Measurements from ENCODE around the gene PADI6. TPM values are rescaled to one million over a fixed set of nuclear protein-coding genes. Genes with fewer than 3 reads are reported as not detected.

Gene PADI6
- total RNA-seq, 1 donor from 2014 or later, result not detected

DNA sequence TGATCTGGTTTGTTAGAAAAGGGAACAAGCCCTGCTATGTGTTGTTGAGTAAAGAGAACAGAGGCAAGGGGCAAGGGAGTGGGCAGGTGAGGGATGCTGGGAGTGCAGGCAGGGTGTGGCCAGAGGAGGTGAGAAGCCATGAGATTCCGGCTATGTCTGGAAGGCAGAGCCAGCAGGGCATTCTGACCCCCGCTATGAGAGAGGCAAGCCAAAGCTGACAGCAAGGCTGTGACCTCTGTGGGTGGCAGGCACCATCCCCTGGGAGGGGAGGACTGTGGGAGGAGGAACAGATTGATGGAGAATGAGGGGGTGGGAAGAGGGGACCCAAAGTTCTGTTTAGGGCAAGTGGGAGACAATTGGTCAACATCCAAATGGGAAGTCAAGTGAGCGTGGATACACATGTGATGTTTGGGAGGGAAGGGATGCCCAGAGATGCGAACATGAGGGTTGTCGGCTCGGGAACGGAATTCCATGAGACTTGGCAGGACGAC, 19.5 kb upstream of the PADI6 start:
- ATAC-seq (no peak), DNase-seq (ENCODE audit: low spot score) (no peak)
- intact Hi-C loops (cut with DNase I), result no loop called here

DNA sequence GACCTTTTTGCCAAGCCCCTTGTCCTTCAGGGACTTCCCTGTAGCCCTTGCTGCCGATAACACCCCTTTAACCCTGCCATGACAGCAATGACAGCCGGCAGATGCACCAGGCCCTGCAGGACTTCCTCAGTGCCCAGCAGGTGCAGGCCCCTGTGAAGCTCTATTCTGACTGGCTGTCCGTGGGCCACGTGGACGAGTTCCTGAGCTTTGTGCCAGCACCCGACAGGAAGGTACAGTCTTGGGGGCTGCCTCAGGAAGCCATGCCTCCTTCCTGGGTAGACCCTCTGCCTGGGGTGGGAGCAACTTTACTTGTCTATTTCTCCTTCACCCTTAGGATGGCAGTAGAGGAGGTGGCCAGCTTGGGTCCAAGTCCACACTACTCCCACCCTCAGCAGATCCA, 16.1 kb upstream of the PADI6 start:
- ATAC-seq (no peak), DNase-seq (ENCODE audit: low spot score) (no peak)
- intact Hi-C loops (cut with DNase I), result no loop called here

- intact Hi-C loops (cut with DNase I), result no loop called here
- no peak for DNase-seq (ENCODE audit: low spot score)
- ATAC-seq, result no peak
Measured at GRCh38 chr1:17356387-17357026, 15.5 kb upstream of the PADI6 start.

DNA sequence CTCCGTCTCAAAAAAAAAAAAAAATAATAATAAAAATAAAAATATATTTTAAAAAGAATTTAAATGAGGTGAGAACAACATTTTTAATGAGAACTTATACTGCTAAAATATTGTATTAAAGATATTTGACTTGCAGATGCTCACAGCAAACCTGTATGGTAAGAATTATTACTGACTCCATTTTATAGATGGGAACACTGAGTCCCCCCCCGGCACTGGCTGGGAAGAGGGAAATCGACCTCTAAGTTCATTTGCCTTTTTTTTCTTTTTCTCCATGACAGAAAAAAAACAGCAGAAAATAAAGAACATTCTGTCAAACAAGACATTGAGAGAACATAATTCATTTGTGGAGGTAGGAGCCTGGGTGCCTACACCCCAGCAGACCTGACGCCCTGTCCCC, 13.4 kb upstream of the PADI6 start:
- DNase-seq (ENCODE audit: low spot score) (no peak), ATAC-seq (no peak)
- intact Hi-C loops (cut with DNase I), result no loop called here

- ATAC-seq, result no peak
- intact Hi-C loops (cut with DNase I), result no loop called here
- no peak for DNase-seq (ENCODE audit: low spot score)
Measured at GRCh38 chr1:17359031-17359430, 13.0 kb upstream of the PADI6 start.

GRCh38 chr1:17359808-17360207, 12.2 kb upstream of the PADI6 start:
- no peak for DNase-seq (ENCODE audit: low spot score)
- ATAC-seq, result no peak

GRCh38 chr1:17360272-17360956, 11.6 kb upstream of the PADI6 start:
- intact Hi-C loops (cut with DNase I), result no loop called here
- DNase-seq (ENCODE audit: low spot score) (no peak), ATAC-seq (no peak)

More at GRCh38 chr1:17359808-17360207, 12.2 kb upstream of the PADI6 start:
- intact Hi-C loops (cut with DNase I), result no loop called here

GRCh38 chr1:17361687-17362086, 10.3 kb upstream of the PADI6 start:
- DNase-seq (ENCODE audit: low spot score), result no peak
- intact Hi-C loops (cut with DNase I), result no loop called here
- ATAC-seq, result no peak

DNA sequence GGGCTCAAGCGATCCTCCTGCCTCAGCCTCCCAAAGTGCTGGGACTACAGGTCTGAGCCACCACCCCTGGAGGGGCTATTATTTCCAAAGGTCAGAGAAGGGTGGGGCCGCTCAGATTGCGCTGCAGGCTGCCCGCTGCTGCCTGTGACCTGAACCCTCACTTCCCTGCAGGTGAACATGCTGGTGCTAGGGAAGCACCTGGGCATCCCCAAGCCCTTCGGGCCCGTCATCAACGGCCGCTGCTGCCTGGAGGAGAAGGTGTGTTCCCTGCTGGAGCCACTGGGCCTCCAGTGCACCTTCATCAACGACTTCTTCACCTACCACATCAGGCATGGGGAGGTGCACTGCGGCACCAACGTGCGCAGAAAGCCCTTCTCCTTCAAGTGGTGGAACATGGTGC, 8.6 kb upstream of the PADI6 start:
- no peak for DNase-seq (ENCODE audit: low spot score)
- ATAC-seq, result no peak
- intact Hi-C loops (cut with DNase I), result no loop called here

- ATAC-seq (no peak), DNase-seq (ENCODE audit: low spot score) (no peak)
- intact Hi-C loops (cut with DNase I), result no loop called here
Measured at GRCh38 chr1:17363771-17364170, 8.2 kb upstream of the PADI6 start.

GRCh38 chr1:17365293-17365692, 6.7 kb upstream of the PADI6 start:
- ATAC-seq (no peak), DNase-seq (ENCODE audit: low spot score) (no peak)
- intact Hi-C loops (cut with DNase I), result no loop called here

- intact Hi-C loops (cut with DNase I), result no loop called here
- DNase-seq (ENCODE audit: low spot score) (no peak), ATAC-seq (no peak)
Measured at GRCh38 chr1:17369466-17369865, 2.5 kb upstream of the PADI6 start.

DNA sequence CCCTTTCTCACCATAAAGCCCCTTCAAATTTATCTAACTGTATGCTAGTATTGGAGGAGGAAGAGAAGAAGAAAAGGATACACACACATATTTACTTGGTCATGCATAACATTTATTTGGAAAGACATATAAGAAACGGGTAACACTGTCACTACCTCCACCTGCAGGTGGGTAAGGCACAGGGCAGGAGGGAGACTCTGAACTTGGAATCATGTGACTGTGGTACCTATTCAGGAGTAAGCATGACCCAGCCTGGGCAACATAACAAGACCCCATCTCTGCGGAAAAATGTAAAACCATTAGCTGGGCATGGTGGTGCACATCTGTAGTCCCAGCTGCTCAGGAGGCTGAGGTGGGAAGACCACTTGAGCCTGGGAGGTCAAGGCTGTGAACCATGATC, 1.4 kb upstream of the PADI6 start:
- DNase-seq (ENCODE audit: low spot score), result no peak
- intact Hi-C loops (cut with DNase I), result no loop called here
- no peak for ATAC-seq

DNA sequence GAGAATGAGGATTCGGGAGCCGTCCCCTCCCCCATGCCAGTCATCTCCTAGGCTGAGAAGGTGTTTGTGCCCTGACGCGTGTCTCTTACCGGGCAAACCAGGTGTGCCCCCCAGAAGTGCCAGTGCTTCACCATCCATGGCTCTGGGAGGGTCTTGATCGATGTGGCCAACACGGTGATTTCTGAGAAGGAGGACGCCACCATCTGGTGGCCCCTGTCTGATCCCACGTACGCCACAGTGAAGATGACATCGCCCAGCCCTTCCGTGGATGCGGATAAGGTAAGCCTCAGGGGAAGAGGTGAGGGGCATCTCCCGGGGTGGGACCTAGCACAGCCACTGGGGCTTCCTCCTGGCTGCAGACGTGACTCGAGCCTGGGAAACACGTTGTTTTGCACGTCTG, 959 bp downstream of the PADI6 start:
- intact Hi-C loops (cut with DNase I), result no loop called here
- ATAC-seq (no peak), DNase-seq (ENCODE audit: low spot score) (no peak)

DNA sequence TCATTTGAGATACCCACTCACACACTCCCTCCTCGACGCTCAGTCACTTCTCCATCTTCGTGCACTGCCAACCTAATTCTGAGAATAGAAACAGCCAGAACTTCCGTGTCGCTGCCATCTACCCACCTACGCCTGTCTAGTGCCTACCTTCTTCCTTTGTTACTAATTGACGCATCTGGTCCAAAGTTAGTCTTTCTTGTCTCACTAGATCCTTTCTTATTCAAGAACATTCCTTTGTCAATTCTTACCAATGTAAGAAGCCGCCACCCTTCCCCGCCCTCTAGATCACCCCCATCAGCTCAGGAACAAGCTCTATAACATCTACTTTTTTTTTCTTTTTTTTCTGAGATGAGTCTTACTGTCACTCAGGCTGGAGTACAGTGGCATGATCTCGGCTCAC, 3.7 kb downstream of the PADI6 start:
- DNase-seq (ENCODE audit: low spot score) (no peak), ATAC-seq (no peak)
- intact Hi-C loops (cut with DNase I), result no loop called here

DNA sequence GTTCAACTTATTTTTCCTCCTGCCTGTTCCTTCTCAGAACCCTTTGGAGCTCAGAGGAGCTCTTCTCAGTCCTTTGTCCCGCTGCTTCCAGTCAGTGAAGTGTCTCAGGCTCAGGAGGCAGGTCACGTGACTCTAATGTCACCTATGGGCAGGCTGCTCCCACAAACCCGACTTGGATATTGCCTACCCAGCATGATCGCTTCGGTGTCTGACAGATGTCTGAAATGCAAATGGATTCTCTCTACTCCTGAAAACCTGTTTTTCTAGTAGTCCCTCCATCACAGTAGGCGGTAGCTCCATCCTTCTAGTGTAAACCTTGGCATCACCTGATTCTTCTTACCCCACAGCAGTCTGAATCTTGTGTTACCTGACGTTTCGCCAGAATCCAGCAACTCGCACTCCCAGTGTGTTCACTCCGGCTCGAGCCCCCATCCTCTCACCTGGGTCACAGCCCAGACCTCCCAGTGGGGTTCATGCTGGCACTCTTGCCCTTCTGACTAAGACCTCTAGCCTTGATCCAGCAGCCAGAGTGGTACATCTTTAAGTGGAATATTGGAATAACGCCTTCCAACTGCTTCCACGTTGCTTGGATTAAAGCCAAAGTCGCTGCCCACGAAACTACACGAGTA, 5.4 kb downstream of the PADI6 start:
- no peak for DNase-seq (ENCODE audit: low spot score)
- no peak for ATAC-seq
- intact Hi-C loops (cut with DNase I), result no loop called here

DNA sequence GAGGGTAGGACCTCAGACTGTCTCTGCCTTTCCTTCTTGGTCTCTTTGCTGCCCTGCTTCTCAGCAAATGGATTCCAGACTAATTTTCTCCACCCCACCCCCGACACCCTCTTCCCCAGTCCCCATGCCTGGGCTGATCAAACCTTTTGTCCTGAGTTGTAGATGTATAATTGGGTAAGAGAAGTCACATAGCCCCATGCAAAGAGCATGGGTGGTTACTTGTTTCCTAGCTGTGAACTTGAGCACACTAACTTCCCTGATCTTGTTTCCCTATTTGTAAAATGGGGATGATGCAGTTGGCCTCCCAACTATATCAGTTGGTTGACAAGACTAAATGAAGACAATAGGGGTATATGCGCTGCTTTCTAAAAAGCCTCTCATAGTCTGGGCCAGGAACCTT, 9.2 kb downstream of the PADI6 start:
- ATAC-seq (no peak), DNase-seq (ENCODE audit: low spot score) (no peak)
- intact Hi-C loops (cut with DNase I), result no loop called here

DNA sequence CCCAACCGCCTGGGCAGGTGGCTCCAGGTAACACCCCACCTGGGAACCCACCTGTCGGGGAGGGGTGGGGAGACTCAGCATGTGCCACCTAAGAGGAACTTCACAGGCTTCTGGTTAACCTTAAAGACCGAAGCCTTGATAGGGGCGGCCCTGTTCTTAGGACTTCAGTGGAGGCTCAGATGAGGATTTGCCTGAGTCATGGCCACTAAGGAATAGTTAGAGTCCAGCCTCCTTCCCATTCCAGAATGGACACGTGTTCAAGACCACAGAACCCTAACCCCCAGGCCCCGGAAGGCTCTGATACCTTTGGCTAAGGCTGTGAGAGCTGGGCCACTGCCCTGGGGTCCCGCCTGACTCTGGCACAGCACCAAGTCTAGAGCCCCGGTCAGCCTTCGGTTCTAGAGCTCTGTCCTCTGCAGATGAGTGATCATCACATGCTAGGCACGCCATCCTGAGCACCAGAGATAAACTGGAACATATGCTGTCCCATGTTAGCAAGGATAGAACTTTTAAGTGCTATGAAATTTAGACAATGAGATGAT, 20.3 kb downstream of the PADI6 start:
- DNase-seq (ENCODE audit: low spot score), result no peak
- ATAC-seq, result no peak
- intact Hi-C loops (cut with DNase I), result no loop called here

DNA sequence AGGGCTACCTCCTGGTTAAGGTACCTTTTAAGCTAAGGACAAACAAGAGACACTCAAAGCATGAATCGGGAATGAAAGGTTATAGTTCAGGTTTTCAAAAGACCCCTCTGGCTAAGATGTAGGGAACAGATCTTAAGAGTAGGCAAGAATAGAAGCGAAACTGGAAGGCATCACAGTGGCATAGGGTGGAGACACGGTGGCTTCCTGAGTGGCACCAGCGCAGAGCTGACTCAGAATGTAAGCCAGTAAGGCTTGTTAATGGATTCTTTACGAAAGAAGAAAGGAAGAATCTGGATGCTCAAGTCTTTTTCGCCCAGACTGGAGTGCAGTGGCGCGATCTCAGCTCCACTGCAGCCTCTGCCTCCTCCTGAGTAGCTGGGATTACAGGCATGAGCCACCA, 21.2 kb downstream of the PADI6 start:
- intact Hi-C loops (cut with DNase I), result no loop called here
- DNase-seq (ENCODE audit: low spot score), result no peak
- no peak for ATAC-seq

All from sciatic nerve (tissue), 2 donors.